ENCODE results near the gene MAN1A1. TPM values are rescaled to one million over a fixed set of nuclear protein-coding genes. Genes with fewer than 3 reads are reported as not detected.

The MAN1A1 gene
- total RNA-seq, 1 experiment from 2014 or later, result 0.06 TPM

DNA sequence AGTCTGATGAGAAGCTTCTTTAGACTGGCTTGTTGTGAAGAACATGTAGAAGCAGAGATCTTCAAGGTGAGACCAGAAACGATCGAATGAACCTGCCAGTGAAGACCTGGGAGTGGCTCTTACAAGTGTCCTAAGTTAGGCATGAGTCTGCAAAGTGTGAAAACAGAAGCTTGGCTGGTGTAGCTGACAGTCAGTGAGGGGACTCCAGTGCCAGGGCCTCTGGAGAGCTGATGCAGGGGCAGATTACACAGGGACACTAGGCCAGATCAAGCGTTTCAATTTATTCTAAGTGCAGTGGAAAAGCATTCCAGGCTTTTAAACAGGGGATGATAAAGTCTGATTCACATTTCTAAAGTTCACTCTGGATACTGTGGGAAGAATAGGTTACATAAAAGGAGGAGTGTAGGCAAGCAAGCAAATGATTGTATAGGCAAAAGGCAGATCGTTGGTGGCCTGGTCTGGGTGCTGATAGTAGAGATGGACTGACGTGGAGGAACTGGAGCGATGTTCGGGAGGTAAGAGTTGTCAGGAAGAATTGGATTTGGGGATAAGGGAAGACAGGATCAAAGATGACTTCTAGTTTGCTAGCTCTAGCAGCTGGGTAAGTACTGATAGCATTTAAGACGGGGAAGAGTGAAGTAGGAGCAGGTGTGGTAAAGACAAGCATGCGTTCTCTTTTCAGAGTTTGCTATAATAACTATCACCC, 133.5 kb downstream of the MAN1A1 start:
- Histone ChIP-seq H3K27ac (ENCODE audit: low read depth, low read length, poor library complexity, severe bottlenecking) (no peak overlapping the region), H3K4me1 (ENCODE audit: insufficient read depth, low read length, poor library complexity, severe bottlenecking) (no peaks in the 10 kb centered on the region), H3K36me3 (ENCODE audit: insufficient read depth, low read length, poor library complexity, severe bottlenecking) (no peaks in the 10 kb centered on the region), H3K4me3 (ENCODE audit: low read depth, low read length, poor library complexity, severe bottlenecking) (no peak overlapping the region), H3K27me3 (replicated peaks; ENCODE audit: insufficient read depth, low read depth, low read length, poor library complexity) (no peaks in the 10 kb centered on the region), H3K9me3 (ENCODE audit: low read depth, low read length, poor library complexity, severe bottlenecking) (no peaks in the 10 kb centered on the region)
- CTCF ChIA-PET, result no interaction called here
- DNase-seq (ENCODE audit: low spot score), result no peak
- no TSS peak for BruUV-seq (replicated peaks)
- no peak for TF ChIP-seq EZH2 (IDR thresholded peaks at IDR 0.05; ENCODE audit: borderline replicate concordance, low read depth, low read length, poor library complexity, severe bottlenecking)
- TF ChIP-seq, protein P1, sequence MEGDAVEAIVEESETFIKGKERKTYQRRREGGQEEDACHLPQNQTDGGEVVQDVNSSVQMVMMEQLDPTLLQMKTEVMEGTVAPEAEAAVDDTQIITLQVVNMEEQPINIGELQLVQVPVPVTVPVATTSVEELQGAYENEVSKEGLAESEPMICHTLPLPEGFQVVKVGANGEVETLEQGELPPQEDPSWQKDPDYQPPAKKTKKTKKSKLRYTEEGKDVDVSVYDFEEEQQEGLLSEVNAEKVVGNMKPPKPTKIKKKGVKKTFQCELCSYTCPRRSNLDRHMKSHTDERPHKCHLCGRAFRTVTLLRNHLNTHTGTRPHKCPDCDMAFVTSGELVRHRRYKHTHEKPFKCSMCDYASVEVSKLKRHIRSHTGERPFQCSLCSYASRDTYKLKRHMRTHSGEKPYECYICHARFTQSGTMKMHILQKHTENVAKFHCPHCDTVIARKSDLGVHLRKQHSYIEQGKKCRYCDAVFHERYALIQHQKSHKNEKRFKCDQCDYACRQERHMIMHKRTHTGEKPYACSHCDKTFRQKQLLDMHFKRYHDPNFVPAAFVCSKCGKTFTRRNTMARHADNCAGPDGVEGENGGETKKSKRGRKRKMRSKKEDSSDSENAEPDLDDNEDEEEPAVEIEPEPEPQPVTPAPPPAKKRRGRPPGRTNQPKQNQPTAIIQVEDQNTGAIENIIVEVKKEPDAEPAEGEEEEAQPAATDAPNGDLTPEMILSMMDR (conservative IDR thresholded peaks at IDR 0.05; ENCODE audit: low read depth, low read length), result no peak
- intact Hi-C loops (cut with micrococcal nuclease; ENCODE audit: unreplicated experiment), result no loop called here
- POLR2A ChIA-PET (ENCODE audit: low non-redundant PET), result no interaction called here

DNA sequence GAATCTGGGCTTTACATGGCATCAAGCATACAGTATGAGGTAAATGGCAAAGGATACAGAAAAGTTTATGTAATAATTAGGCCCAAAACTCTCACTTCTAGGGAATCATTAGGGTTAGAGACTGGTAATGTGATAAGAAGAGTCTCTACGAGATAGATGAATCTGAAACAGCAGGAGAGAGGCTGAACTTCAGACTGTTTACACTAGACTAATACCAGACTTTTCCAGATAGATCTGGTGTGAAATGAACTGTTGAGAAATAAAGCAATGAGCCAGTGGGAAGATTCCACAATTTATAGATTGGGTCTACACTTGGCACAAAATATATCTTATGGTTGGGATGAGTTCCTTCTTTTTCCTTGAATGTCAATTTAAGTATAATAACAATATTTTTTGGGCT, 134.3 kb downstream of the MAN1A1 start:
- CTCF ChIA-PET, result no interaction called here
- no peak for DNase-seq (ENCODE audit: low spot score)
- Histone ChIP-seq H3K9me3 (ENCODE audit: low read depth, low read length, poor library complexity, severe bottlenecking) (no peaks in the 10 kb centered on the region), H3K27ac (ENCODE audit: low read depth, low read length, poor library complexity, severe bottlenecking) (no peak overlapping the region), H3K4me1 (ENCODE audit: insufficient read depth, low read length, poor library complexity, severe bottlenecking) (no peaks in the 10 kb centered on the region), H3K27me3 (replicated peaks; ENCODE audit: insufficient read depth, low read depth, low read length, poor library complexity) (no peaks in the 10 kb centered on the region), H3K4me3 (ENCODE audit: low read depth, low read length, poor library complexity, severe bottlenecking) (no peak overlapping the region), H3K36me3 (ENCODE audit: insufficient read depth, low read length, poor library complexity, severe bottlenecking) (no peaks in the 10 kb centered on the region)
- POLR2A ChIA-PET (ENCODE audit: low non-redundant PET), result no interaction called here
- intact Hi-C loops (cut with micrococcal nuclease; ENCODE audit: unreplicated experiment), result no loop called here
- no TSS peak for BruUV-seq (replicated peaks)
- TF ChIP-seq, protein P1 (conservative IDR thresholded peaks at IDR 0.05; ENCODE audit: low read depth, low read length), result no peak
- no peak for TF ChIP-seq EZH2 (IDR thresholded peaks at IDR 0.05; ENCODE audit: borderline replicate concordance, low read depth, low read length, poor library complexity, severe bottlenecking)

DNA sequence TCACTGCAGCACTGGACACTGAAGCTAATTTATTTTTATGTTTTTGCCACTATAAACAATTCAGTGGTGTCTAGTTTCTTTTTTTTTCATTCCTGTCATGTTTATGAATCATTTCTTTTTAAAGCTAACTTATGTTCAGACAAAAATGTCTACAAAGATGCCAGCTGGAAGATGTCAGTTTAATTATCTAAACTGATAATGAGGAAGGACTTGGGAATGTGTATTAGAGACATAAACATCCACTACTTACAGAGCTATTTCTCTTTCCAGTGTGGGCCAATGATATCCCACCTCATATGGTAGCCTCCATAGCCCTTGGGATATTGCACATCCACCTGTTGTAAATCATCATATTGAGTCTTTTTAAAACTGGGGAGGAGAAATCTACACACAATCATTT, 139.0 kb downstream of the MAN1A1 start:
- Histone ChIP-seq H3K27me3 (replicated peaks; ENCODE audit: insufficient read depth, low read depth, low read length, poor library complexity) (no peaks in the 10 kb centered on the region), H3K27ac (ENCODE audit: low read depth, low read length, poor library complexity, severe bottlenecking) (no peak overlapping the region), H3K9me3 (ENCODE audit: low read depth, low read length, poor library complexity, severe bottlenecking) (no peaks in the 10 kb centered on the region), H3K36me3 (ENCODE audit: insufficient read depth, low read length, poor library complexity, severe bottlenecking) (no peaks in the 10 kb centered on the region), H3K4me1 (ENCODE audit: insufficient read depth, low read length, poor library complexity, severe bottlenecking) (no peaks in the 10 kb centered on the region), H3K4me3 (ENCODE audit: low read depth, low read length, poor library complexity, severe bottlenecking) (no peak overlapping the region)
- TF ChIP-seq, protein P1 (conservative IDR thresholded peaks at IDR 0.05; ENCODE audit: low read depth, low read length), result no peak
- TF ChIP-seq EZH2 (IDR thresholded peaks at IDR 0.05; ENCODE audit: borderline replicate concordance, low read depth, low read length, poor library complexity, severe bottlenecking), result no peak
- ChIA-PET CTCF (no interaction called here), POLR2A (ENCODE audit: low non-redundant PET) (no interaction called here)
- intact Hi-C loops (cut with micrococcal nuclease; ENCODE audit: unreplicated experiment), result no loop called here
- BruUV-seq (replicated peaks), result no TSS peak
- DNase-seq (ENCODE audit: low spot score), result no peak

Measured in A673 (cell line).